Measurements from ENCODE around the gene DLG2.
"Not testable (repeated sequence)": the region's sequence is repeated elsewhere in the genome, so short reads cannot be mapped to it uniquely, and the experiment has no call there.

The DLG2 gene

DNA sequence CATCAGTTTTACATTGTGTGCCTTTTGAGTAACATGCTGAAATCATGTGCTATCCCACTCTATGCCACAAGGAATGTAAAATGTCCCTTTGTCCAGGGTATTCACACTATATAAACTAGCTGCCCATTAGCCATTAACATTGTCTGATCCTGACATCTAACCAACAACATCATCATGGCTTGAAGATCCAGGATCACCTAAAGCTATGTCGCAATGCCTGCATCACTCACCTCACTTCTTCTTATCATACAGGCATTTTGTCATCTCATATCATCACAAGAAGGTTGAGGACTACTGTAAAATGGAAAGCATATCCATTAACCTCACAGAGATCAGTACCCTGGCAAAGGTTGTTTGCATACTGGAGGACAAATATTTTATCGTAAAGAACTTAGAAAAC, 742.3 kb downstream of the DLG2 start:
- DNase-seq: no peak

DNA sequence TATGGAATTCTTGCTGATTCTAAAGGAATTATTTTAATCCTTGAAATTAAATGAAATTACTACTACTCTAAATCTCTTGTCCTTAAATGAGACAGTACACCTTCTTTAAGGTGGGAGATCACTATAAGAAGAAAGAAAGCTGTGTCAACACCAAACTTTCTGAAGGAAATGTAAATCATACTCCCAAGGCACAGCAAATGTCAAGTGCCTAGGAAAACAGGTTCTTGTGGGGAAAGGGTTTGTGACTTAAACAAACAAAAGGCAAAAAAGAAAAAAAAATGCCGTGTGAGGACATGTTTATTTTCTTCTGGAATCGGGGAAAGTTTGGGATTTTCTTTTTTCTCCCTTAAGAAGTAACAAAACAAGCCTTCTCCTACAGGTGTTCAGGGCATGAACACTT, 745.1 kb downstream of the DLG2 start:
- DNase-seq: no peak

DNA sequence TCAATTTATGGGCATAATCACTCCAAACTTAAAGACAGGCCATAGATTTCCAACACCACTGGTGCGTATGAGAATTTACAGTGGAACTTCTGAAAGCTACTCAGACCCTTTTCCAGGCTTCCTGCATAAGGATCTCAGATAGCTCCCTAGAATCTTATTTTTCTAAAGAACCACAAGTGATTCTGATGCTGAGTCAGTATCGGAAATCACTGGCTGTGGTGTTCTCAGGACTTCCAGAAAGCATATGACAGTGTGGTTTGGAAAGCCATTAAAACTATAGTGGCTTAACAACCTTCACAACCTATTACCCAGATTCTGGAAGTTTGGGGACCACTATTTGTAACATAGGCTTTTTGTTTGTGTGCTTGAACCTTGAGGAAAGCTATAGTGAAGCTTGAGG, 756.0 kb downstream of the DLG2 start:
- no peak for DNase-seq

DNA sequence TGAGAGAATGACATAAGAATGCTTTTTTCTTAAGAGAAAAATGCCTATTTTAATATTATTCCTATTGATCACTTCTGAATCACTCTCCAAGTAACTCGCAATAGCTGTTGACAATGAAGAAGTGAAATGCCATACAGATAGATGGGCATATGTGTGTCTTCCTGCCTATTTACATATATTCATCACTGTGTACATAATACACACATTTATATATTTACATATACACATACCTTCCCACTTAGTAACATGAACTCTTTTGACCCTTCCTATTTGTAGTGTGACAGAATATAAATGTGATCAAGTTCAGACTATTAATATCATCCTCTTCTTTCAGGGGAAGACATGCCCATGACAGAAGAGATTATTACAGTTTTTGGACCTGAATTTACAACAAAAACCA, 756.7 kb downstream of the DLG2 start:
- DNase-seq: no peak

DNA sequence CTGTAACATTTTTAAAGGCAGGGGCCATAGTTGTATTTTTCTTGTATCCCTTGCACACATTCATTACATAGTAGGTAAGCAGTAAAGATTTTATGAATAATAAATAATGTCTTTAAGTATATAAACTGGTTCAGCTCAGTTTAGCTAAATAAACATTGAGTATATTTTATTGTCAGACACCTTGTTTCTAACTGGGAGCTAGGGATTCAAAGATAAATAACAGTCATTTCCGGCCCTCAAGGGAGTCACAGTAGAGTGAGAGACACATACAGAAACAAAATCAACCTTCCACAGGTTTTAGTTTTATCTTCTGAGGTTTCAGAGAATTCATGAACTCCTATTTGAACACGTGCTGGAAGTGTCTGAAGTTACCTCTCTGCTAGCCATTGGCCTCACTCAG, 760.2 kb downstream of the DLG2 start:
- no peak for DNase-seq

DNA sequence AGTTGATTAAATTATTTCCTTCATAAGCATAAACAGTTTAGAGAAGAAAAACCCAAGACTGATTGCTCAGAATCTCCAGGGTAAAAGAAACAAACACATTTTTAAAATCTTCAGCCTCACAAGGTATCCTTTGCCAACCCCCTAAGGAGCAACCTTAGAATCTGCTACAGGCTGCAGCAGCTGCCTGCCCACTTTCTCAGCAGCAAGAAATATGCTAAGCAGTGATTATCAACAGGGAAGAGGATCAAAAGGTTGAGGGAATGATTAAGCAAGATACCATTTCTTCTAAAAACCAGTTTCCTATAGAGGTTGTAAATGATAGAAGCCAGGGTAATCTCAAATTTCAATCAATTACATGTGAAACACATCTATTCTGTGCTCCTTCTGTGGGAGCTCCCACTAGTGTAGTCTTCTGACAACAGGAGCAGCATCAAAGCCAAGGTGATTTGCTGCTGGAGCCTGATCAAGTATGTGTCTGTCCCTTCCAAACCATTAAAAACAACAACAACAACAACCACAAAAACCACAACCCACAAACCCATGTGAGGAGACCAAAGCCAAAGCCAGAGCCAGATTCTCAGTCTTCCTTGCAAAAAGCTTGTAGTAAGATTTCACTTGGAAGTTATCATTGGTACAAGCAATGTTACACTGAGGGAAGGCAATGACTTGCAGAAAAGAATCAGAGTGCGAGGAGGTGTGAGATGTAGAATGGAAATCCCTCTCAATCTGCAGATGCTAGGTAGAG, 761.2 kb downstream of the DLG2 start:
- no peak for DNase-seq

DNA sequence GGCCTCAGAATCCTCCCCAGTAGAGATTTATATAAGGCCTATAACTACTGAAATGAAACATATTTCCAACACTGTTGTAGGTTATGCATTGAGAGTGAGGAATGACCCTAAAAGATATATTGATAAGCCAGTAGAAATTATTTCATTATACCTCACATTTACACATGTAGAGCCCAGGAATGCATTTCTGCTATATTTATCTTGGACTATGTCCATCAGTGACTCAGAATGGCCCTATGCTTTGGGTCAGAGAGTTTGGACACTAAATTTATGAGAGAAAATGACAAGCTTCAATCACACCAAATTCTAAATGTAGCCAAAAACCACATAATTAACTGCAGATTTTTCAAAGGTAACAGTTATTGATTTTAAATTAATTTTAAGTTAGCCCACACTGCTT, 761.9 kb downstream of the DLG2 start:
- no peak for DNase-seq

DNA sequence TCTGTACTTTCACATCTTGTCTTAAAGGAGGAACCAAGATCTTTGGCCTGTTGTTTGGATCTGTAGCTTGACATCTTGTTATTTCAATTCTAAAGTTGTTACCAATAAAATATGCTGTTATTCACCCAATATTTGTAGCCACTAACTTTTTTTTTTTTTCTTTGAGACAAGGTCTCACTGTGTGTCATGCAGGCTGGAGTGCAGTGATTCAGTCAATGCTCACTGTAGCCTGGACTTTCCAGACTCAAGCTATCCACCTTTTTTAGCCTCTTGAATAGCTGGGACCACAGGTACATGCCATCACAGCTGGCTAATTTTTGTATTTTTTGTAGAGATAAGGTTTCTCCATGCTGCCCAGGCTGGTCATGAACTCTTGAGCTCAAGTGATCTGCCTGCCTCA, 769.4 kb downstream of the DLG2 start:
- DNase-seq: no peak

DNA sequence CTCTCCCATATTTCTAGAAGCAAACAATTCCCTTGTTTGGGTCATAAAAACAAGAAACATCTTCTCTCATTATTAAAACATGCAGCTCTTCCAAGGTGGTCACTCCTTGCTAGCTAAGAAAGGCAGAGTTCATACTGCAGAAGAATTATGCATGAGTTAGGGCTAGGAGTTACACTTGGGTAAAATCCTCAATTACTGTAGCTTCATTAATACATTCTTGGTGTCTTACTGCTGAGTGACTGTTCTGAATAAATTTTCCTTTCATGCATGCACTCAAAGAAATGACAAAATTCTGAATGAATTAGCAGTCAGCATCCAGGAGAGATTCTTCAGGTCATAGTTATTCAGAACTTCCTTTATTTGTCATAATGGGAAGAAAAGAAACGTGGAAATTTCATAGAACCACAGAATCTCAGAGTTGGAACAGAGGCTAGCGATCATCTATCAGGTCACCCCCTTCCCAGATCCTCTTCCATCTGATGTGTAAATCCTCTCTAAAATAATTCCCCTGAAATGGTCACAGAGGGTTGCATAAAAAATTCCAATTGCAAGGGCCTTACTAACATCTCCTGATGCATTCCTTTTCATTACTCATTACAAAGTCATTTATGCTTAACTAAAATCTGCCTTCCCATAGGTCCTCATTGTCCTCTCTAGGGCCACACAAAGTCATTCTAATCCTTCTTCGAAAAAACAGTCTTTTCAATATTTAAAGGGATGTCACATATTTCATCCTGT, 771.5 kb downstream of the DLG2 start:
- DNase-seq: no peak

DNA sequence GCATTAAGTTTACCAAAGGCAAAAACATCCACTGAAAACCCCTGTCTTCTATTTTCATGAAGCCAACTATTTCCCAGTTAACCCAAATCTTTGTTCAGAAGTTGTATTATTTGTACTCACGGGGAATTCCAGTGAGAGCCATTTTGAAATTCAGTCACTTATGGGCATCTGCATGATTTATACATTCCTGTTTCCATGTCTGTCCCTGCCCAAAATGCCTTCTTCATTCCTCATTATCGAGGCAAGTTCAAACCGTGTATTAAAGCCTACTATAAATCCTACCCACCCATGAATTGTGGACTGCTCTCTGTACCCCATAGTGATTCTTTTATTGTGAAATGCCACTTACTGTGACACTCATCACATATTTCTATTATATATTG, 772.7 kb downstream of the DLG2 start:
- DNase-seq: no peak

DNA sequence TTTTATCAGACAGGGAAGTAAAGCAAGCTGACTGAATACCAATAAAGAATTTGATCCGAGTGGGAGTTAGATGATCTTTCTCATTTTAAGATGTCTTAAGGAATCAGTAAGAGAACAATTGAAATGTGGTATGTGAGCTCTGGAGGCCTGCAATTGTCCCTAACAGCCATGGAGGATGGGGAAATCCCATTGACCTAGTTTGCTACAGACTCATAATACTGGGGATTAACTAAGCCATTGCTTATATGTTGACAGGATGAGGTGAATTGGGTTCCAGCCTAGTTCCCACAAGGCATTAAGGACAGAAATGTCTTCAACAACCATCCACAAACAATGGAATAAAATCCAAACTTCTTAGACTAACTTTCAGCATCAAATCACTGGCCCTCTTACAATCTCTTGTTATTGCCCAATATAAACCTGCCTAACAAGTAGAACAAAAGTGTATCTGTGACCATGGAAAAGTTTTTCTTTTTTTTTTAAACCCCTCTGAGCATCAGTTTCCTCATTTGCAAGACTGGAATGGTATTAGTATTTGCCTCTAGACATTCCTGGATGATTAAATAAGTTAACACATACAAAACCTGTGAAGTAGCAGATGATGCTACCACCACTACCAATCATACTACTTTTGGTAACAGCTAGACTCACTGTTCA, 773.2 kb downstream of the DLG2 start:
- DNase-seq: no peak

DNA sequence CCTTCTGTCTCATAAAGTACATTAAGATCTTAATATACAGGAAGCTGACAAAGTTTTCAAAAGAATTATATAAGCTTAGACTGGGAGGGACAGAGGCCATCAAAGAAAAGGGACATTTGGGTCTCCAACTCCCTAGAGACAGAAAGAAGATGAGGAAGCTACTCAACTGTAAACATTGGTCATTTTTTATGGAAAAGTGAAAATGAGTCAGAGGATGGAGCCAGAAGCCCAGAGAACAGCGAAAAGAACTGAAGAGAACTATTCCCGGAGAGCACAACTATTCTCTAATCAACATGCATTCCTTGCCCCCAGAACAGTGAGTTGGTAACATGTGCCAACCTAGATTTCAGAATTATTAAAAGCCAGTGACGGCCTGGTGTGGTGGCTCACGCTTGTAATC, 779.3 kb downstream of the DLG2 start:
- no peak for DNase-seq

DNA sequence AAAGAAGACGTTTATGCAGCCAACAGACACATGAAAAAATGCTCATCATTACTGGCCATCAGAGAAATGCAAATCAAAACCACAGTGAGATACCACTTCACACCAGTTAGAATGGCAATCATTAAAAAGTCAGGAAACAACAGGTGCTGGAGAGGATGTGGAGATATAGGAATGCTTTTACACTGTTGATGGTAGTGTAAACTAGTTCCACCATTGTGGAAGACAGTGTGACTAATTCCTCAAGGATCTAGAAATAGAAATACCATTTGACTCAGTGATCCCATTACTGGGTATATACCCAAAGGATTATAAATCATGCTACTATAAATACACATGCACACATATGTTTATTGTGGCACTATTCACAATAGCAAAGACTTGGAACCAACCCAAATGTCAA, 786.9 kb downstream of the DLG2 start:
- not testable (repeated sequence) for DNase-seq

DNA sequence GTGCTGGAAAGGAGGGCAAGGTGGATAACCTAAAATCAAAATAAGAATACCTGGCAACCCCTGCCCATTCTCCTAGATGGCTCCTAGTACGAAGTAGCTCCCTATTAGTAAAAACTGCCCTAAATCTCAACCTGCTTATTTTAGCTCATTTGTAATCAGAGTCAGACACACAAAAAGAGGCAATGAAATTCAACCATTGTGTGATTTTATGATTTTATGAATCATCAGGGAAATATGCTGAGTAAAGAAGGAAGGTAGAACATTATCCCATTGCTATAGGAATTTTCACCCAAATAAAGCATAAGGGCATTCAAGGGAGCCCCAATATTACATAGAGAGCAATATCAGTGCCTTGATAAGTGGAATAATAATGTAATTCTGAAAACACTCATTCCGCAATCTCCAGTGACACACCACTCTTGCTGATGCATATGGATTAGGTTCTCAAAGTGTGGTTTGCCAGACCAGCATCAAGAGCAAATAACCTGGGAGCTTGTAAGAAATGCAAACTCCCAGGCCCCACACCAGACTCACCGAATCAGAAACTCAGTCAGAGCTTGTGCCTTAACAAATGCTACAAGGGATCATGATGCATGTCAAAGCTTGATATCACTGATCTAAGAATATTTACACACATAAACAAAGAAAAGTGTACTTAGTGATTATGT, 789.6 kb downstream of the DLG2 start:
- DNase-seq: no peak

DNA sequence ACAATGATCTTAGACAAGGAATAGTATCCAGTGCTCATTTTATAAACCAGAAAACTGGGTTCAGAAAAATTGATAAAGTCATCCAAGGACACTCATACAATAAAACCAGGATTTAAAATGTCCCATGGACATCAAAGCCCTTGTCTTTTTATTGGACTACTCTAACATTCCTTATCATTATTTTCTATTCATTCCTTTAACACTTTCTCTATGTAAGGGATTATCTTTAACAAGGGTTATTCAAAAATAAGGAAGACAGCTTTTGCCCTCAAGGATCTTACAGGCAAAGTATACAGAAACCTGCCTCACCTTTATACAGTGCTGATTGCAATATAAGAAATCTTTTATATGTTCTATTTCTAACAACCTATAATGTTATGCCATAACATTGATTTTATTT, 790.8 kb downstream of the DLG2 start:
- DNase-seq: no peak

DNA sequence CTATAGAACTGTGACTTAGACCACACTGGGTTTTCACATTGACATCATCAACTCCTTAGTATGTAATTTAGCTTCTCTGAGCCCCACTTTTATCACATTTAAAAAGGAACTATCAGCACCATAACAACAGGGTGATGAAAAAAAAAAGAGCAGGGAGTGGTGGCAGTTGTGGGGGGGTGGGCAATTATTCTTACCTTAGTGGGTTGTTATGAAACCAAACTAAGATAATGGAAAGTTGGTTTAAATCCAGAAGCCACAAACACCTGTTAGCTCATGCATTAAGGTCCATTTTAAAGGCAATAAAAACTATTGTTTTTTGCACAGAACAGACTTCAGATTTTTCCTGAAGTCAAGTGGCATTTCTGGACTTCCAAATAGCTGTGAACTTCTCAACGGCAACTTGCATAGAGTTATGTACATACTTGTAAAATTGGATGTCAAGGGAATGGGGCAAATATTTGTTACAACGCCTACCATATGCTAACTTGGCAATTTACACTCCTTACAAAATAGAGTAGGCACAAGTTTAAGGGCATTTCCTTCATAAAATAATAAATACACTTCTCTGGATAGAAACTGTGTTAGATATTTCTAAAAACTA, 793.6 kb downstream of the DLG2 start:
- no peak for DNase-seq

DNA sequence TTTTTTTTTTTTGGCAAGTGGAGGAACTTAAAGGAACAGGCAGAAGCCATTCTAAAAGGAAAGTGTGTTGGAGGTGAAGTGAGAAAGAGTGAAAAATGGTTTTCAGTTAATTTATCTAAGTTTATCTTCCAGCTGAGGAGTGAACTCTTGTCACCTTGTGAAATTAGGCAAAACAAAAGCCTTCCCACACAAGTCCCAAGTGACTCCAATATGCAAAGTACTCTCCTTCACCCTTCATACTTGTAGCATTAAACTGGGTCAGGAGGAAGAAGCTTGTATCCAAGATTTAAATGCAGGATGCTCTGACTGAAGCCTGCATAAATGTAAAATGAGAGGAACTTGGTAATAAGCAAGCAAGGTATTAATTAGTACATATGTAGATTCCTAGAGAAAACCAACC, 796.8 kb downstream of the DLG2 start:
- no peak for DNase-seq

DNA sequence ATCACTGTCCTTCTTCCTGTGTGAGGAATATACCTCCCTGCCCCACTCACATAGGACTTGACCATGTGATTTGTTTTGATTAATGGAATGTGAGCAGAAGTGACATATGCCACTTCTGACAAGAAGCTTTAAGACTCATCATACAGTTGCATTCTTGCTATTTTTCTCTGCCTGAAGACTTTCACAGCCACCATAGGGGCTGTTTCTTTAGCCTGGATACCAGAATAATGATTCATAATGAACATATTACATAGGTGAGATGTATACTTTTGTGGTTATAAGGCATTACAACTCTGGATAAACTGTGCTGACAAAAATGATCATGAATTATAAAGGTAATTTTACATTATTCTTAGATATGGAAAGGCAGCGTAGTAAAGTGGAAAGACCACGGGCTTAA, 798.0 kb downstream of the DLG2 start:
- DNase-seq: no peak

DNA sequence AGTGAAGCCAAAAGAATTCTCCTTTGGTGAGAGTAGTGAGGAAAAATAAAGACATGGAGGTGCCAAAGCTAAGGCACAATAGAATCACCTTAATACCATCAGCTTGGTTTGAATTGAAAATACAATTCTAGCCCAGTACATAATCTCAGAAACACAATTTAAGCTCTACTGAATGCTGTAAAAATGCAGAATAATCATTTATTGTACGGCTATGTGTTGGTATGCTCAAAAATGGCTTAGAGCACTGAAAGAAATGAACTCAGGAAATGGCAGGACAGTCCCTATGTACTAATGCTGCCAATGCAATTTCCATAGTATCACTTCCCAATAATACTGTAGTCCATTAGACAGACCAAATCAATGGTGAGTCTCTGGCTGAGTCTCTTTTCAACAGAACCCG, 798.5 kb downstream of the DLG2 start:
- DNase-seq: no peak

DNA sequence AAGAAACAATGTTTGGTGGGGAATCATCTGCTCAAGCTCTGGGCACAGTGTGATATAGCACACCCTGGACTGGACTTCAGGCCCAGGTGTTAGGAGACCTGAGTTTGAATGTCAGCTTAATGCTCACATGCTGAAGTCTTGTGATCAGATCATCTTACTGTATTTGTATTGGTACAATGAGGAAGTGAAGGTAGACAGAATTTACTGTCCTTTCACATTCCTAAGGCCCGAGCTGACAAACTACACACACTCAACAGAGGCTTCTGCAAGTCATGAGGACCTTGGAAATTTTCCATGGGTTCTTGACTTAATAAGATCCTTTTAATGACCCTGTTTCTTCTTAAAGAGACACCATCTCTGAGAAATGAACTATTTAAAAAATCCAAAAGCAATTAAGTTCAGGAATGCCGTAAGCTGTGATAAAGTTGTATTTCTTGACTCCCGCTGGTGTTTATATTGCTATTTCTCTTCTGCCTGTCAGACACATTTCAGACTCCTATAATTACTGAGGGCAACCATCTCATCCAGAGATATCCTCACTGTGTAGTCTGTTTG, 802.0 kb downstream of the DLG2 start:
- DNase-seq: no peak

DNA sequence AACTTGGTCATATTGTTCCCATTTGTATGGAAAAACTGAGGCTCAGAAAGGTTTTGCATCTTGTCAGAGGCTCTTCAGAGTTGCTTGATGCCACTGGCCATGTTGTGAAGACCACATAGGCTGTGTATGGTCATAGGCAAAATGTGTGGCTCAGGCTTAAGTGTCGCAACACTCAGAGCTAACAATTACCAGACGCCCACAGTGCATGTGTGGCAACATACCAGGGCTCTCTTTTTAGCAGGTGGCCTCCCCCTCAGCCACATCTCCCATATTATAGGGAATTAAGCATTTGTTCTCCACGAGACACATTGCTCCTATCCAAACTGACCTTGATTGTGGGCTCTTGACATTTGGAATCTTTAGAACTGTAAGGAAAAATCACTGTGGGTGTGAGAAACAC, 802.5 kb downstream of the DLG2 start:
- DNase-seq: no peak

DNA sequence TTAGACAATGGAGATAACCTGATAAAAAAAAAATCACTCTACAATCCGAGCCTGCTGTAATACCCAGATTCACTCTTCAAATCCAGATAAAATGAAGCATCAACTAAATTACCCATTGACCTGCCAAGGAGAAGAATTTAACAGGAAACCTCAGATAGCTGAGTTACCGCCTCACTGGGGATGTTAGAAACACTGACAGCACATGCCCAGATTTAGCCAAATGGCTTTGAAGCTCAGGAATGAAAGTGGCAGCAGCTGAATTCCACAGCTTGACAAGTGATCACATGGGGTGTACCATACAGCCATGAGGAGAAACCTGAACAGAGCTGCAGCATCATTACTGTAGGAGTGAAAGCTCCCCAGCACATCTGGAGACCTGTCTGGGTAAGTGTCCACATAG, 807.6 kb downstream of the DLG2 start:
- DNase-seq: no peak

DNA sequence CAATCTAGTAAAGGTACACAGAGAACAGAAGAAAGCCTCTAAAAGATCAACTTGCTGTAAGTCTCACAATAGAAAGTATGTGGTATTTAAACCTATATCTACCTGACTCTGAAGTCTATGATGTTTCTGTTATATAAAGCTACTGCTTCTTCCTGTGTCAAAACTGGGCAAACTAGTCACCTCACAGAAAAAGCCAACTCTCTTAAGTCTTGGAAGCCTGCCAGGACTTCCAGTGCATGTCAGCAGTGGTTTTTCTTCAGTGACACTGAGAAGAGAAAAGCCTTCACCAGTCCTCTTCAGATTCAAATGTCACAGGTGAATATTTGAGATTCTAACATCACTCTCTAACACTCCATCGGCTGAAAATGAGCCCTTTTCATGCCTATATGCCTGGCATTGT, 808.0 kb downstream of the DLG2 start:
- no peak for DNase-seq
